OCI-LY7 (cell line): Measurements from ENCODE around the gene ZNF609. TPM values are rescaled to one million over a fixed set of nuclear protein-coding genes. Genes with fewer than 3 reads are reported as not detected.

Source experiments
- BruUV-seq: library from RNA; stranded (reverse); fragments of 400-500 nt; replicated peaks from 2 replicates; lab custom pipeline; 2021; lab: Mats Ljungman, UMichigan
- CTCF ChIA-PET: fragments of 300-600 bp; sonication (Branson Sonifier 250); formaldehyde crosslinking; loops from one replicate; lab custom pipeline; 2022; ENCODE audit warnings: antibody characterized with exemption; ENCODE audit not compliant: unreplicated experiment; lab: Charles Lee
- POLR2A ChIA-PET: fragments of 300-600 bp; sonication (Branson Sonifier 250); formaldehyde crosslinking; loops from one replicate; lab custom pipeline; 2022; ENCODE audit warnings: antibody characterized with exemption; lab: Charles Lee
- DNase-seq: peaks from one replicate; pipeline ENCODE4 v3.0.0-alpha.2; 2015; ENCODE audit warnings: low spot score
- H2AFZ ChIP-seq: fragments of 200-600 bp; sonication (generic), shearing (Covaris generic); 2 replicates; pipeline ENCODE4 v1.6.1; 2014; ENCODE audit warnings: mild to moderate bottlenecking, antibody characterized with exemption, low read length, moderate library complexity
- H3K27ac ChIP-seq: fragments of 200-600 bp; sonication (generic); 2 replicates; pipeline ENCODE4 v1.5.1; 2014; ENCODE audit warnings: mixed run types, low read depth, mild to moderate bottlenecking, moderate library complexity, low read length, inconsistent platforms; ENCODE audit not compliant: poor library complexity, severe bottlenecking
- H3K36me3 ChIP-seq: fragments of 200-600 bp; sonication (generic); 2 replicates; pipeline ENCODE4 v1.6.1; 2014; ENCODE audit warnings: mild to moderate bottlenecking, antibody characterized with exemption, low read length, moderate library complexity, mixed read lengths; ENCODE audit not compliant: insufficient read depth
- H3K4me1 ChIP-seq: fragments of 200-600 bp; sonication (generic); 2 replicates; pipeline ENCODE4 v1.5.1; 2014; ENCODE audit warnings: mild to moderate bottlenecking, low read length; ENCODE audit not compliant: insufficient read depth, poor library complexity, severe bottlenecking
- H3K4me2 ChIP-seq: fragments of 200-600 bp; sonication (generic); 2 replicates; pipeline ENCODE4 v1.6.1; 2014; ENCODE audit warnings: mild to moderate bottlenecking, low read length
- H3K4me3 ChIP-seq: fragments of 200-600 bp; sonication (generic); 2 replicates; pipeline ENCODE4 v1.5.1; 2014; ENCODE audit warnings: mild to moderate bottlenecking, low read depth, low read length; ENCODE audit not compliant: poor library complexity, severe bottlenecking
- H3K79me2 ChIP-seq: fragments of 200-600 bp; sonication (generic); 2 replicates; pipeline ENCODE4 v1.6.1; 2016; ENCODE audit warnings: low read depth, mild to moderate bottlenecking, low read length, moderate library complexity, mixed read lengths; ENCODE audit not compliant: insufficient read depth
- H3K9me2 ChIP-seq: fragments of 200-600 bp; sonication (generic); 2 replicates; pipeline ENCODE4 v1.6.1; 2016; ENCODE audit warnings: mild to moderate bottlenecking, low read length, mixed read lengths; ENCODE audit not compliant: insufficient read depth
- H3K9me3 ChIP-seq: fragments of 200-600 bp; sonication (generic); 2 replicates; pipeline ENCODE4 v1.6.1; 2014; ENCODE audit warnings: mild to moderate bottlenecking, mixed run types, low read length, mixed read lengths
- H4K20me1 ChIP-seq: fragments of 200-600 bp; sonication (generic); 2 replicates; pipeline ENCODE4 v1.6.1; 2014; ENCODE audit warnings: mild to moderate bottlenecking, antibody characterized with exemption, low read length, moderate library complexity, mixed read lengths; ENCODE audit not compliant: insufficient read depth
- EZH2phosphoT487 ChIP-seq: fragments of 200-600 bp; sonication (generic); IDR thresholded peaks from 2 replicates; pipeline ENCODE4 v1.6.1; 2018; ENCODE audit warnings: low read depth, borderline replicate concordance, mild to moderate bottlenecking, mixed run types, antibody characterized with exemption, low read length, moderate library complexity, mixed read lengths
- intact Hi-C: fragments of 100-400 bp; cut with micrococcal nuclease; formaldehyde crosslinking; loops from one replicate; pipeline ENCODE4 v1.10.0; 2022; ENCODE audit not compliant: unreplicated experiment
- total RNA-seq, 2 experiments: library from RNA; depleted of rRNA in 1 of 2; stranded (reverse); fragments of >200 nt in 1 of 2; shearing (Covaris generic) in 1 of 2; gene quantifications; 2 replicates each; pipeline ENCODE4 v1.2.3, GENCODE V29; 2014 to 2022
- TF ChIP-seq, protein P1 (sequence below): fragments of 200-600 bp; sonication (generic); conservative IDR thresholded peaks from 2 replicates; pipeline ENCODE4 v1.5.1; 2014; ENCODE audit warnings: mild to moderate bottlenecking, antibody characterized with exemption, low read length, moderate library complexity, mixed read lengths

ZNF609 gene
- total RNA-seq, 2 experiments from 2014 or later: 17.2 to 35.1 TPM

DNA sequence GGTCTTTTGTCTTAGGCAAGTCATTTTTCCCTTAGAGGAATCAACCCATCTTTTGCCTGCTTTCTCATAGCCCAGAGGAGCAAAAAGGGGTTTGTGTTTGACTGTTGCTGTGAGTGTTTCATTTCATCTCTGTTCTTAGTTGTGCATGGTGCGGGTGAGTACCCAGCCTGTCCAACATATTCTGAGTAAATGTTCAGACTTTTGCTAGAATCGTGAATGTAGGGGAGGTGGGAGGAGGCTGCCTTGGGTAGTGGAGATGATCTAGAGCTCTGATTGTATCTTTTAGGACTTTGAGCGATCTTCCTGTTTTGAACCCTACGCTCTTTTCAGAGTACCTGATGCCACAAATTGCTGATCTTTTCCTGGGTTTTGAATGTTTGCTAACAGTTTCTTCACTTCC lies 123.1 kb downstream of the ZNF609 start:
- H3K79me2 ChIP-seq: peaks cover 6% of the 10 kb centered on the region; the same call in 1 of the 2 replicates
- H3K9me2 ChIP-seq: no peaks in the 10 kb centered on the region
- no peak for TF ChIP-seq EZH2phosphoT487
- TF ChIP-seq, protein P1, sequence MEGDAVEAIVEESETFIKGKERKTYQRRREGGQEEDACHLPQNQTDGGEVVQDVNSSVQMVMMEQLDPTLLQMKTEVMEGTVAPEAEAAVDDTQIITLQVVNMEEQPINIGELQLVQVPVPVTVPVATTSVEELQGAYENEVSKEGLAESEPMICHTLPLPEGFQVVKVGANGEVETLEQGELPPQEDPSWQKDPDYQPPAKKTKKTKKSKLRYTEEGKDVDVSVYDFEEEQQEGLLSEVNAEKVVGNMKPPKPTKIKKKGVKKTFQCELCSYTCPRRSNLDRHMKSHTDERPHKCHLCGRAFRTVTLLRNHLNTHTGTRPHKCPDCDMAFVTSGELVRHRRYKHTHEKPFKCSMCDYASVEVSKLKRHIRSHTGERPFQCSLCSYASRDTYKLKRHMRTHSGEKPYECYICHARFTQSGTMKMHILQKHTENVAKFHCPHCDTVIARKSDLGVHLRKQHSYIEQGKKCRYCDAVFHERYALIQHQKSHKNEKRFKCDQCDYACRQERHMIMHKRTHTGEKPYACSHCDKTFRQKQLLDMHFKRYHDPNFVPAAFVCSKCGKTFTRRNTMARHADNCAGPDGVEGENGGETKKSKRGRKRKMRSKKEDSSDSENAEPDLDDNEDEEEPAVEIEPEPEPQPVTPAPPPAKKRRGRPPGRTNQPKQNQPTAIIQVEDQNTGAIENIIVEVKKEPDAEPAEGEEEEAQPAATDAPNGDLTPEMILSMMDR: no peak
- H3K4me1 ChIP-seq: no peaks in the 10 kb centered on the region
- no peak overlapping the region for H3K27ac ChIP-seq
- H2AFZ ChIP-seq: no peak overlapping the region
- ChIA-PET CTCF (no interaction called here), POLR2A (interaction anchor here (1.1 kb wide), 1 partner anchor 9 kb away, joined by 4 read pairs; no protein-coding TSS in a partner anchor)
- intact Hi-C loops: no loop called here
- DNase-seq: no peak
- H3K36me3 ChIP-seq: peaks cover 8% of the 10 kb centered on the region; the same call in 1 of the 2 replicates
- no peak overlapping the region for H3K4me2 ChIP-seq
- H3K9me3 ChIP-seq: peaks cover 19% of the 10 kb centered on the region; the same call in 1 of the 2 replicates
- no peak overlapping the region for H3K4me3 ChIP-seq
- no peaks in the 10 kb centered on the region for H4K20me1 ChIP-seq
- no TSS peak for BruUV-seq

DNA sequence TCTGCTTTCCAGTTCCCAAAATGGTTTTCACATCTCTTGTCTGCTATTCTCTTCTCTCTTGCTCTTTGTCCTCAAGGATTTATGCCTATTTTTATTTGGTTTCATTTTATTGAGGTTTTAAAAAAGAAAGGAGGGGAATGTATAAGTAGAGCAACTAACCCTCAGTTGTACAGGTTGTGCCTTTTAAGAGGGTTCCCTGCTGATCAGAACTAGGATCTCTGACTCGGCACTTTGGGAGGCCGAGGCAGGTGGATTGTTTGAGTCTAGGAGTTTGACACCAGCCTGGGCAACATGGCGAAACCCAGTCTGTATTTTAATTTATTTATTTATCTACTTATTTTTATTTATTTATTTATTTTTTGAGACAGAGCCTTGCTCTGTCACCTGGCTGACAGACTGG lies 123.6 kb downstream of the ZNF609 start:
- Histone ChIP-seq H3K9me3 (peaks cover 19% of the 10 kb centered on the region; the same call in 1 of the 2 replicates), H3K9me2 (no peaks in the 10 kb centered on the region), H3K4me2 (no peak overlapping the region), H3K4me1 (no peaks in the 10 kb centered on the region), H3K4me3 (no peak overlapping the region), H3K36me3 (peaks cover 8% of the 10 kb centered on the region; the same call in 1 of the 2 replicates), H4K20me1 (no peaks in the 10 kb centered on the region), H3K79me2 (peaks cover 6% of the 10 kb centered on the region; the same call in 1 of the 2 replicates), H2AFZ (no peak overlapping the region), H3K27ac (no peak overlapping the region)
- no peak for TF ChIP-seq EZH2phosphoT487
- TF ChIP-seq, protein P1: no peak
- ChIA-PET POLR2A (interaction anchor here (1.1 kb wide), 1 partner anchor 9 kb away, joined by 4 read pairs; no protein-coding TSS in a partner anchor), CTCF (no interaction called here)
- BruUV-seq: no TSS peak
- intact Hi-C loops: no loop called here
- no peak for DNase-seq

DNA sequence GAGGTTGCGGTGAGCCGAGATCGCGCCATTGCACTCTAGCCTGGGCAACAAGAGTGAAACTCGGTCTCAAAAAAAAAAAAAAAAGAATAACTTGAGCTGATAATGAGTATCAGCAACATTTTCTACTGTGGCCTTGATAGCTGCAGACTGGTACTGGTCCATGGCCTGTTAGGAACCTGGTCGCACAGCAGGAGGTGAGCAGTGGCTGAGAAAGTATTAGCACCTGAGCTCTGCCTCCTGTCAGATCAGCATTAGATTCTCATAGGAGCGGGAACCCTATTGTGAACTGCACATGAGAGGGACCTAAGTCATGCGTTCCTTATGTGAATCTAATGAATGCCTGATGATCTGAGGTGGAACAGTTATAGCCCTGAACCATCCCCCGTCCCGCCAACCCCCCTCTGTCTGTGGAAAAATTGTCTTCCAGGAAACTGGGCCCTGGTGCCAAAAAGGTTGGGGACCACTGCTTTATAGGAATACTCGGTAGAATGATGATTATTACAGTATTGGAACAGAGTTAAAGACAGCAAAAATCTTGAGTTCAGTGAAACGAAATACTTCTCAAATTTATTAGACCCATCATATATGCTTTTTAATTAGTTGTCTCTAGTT lies 126.0 kb downstream of the ZNF609 start:
- Histone ChIP-seq H3K4me3 (no peak overlapping the region), H3K9me3 (0 out of 2 replicates have a peak, but pooled peaks cover 5% of the 10 kb centered on the region), H3K9me2 (no peaks in the 10 kb centered on the region), H4K20me1 (no peaks in the 10 kb centered on the region), H2AFZ (no peak overlapping the region), H3K4me1 (no peaks in the 10 kb centered on the region), H3K27ac (no peak overlapping the region), H3K36me3 (peaks cover 5% of the 10 kb centered on the region; the same call in 1 of the 2 replicates), H3K79me2 (peaks cover 6% of the 10 kb centered on the region; the same call in 1 of the 2 replicates), H3K4me2 (no peak overlapping the region)
- BruUV-seq: no TSS peak
- intact Hi-C loops: no loop called here
- TF ChIP-seq, protein P1: no peak
- TF ChIP-seq EZH2phosphoT487: no peak
- no peak for DNase-seq
- POLR2A ChIA-PET: no interaction called here
- CTCF ChIA-PET: no interaction called here
